Measurements from ENCODE around the gene CASS4.

CASS4 gene

GRCh38 chr20:56411759-56412472 lies at the start of gene CASS4:
Gene CASS4 (plus strand): TSS chr20:56412260. CDS start chr20:56412459, 199 bp downstream.
- Histone ChIP-seq H3K4me3 (ENCODE audit: low read length) (no peak within 1 kb of the TSS), H3K36me3 (ENCODE audit: control insufficient read depth, insufficient read depth, low read length) (peaks cover 4% of the 10 kb centered on the region; the same call in 1 of the 2 replicates), H3K9me3 (ENCODE audit: control insufficient read depth, insufficient read depth, low read length) (no peaks in the 10 kb centered on the region), H3K27ac (ENCODE audit: low read length) (no peak within 1 kb of the TSS), H3K4me1 (ENCODE audit: control insufficient read depth, insufficient read depth, low read length) (no peaks in the 10 kb centered on the region), H3K27me3 (ENCODE audit: control insufficient read depth, insufficient read depth, low read length) (no peaks in the 10 kb centered on the region)
- DNase-seq (ENCODE audit: low read depth, low spot score): no peak
- WGBS (ENCODE audit: insufficient coverage, insufficient read length): no CpG with 5 or more reads among the region's 10 CpGs

- DNase-seq (ENCODE audit: low read depth, low spot score): no peak
- no CpG with 5 or more reads among the region's 8 CpGs for whole genome bisulfite sequencing (ENCODE audit: insufficient coverage, insufficient read length)
- no peak overlapping the region for H3K4me3 ChIP-seq (ENCODE audit: low read length)
Observed at GRCh38 chr20:56362833-56363413, 49.1 kb upstream of the CASS4 start.

DNA sequence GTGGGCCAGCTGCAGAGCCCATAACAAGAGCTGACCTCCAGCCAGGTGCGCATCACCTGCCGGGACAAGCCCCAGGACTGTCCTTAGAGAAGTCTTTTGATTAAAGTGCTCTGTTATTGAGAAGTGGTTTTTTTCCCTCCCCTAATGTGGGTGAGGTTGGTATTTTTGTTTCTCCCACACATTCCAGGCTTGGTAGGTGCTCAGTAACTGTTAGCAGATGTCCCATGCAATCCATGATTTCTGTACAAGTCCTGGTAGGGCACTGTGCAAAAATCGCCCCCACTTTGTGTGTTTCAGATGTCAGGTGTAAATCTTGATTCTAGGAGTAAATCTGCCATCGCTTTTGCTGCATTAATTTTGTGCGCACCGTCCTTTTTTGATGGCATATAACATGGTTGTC lies 48.6 kb upstream of the CASS4 start:
- H3K4me1 ChIP-seq (ENCODE audit: control insufficient read depth, insufficient read depth, low read length): peaks cover 4% of the 10 kb centered on the region; the same call in 1 of the 2 replicates
- H3K36me3 ChIP-seq (ENCODE audit: control insufficient read depth, insufficient read depth, low read length): no peaks in the 10 kb centered on the region
- DNase-seq (ENCODE audit: low read depth, low spot score): no peak
- H3K9me3 ChIP-seq (ENCODE audit: control insufficient read depth, insufficient read depth, low read length): no peaks in the 10 kb centered on the region
- WGBS (ENCODE audit: insufficient coverage, insufficient read length): no CpG with 5 or more reads among the region's 6 CpGs
- H3K4me3 ChIP-seq (ENCODE audit: low read length): no peak overlapping the region
- H3K27me3 ChIP-seq (ENCODE audit: control insufficient read depth, insufficient read depth, low read length): no peaks in the 10 kb centered on the region
- H3K27ac ChIP-seq (ENCODE audit: low read length): no peak overlapping the region

More at GRCh38 chr20:56362833-56363413, 49.1 kb upstream of the CASS4 start:
- H3K27ac ChIP-seq (ENCODE audit: low read length): no peak overlapping the region
- H3K9me3 ChIP-seq (ENCODE audit: control insufficient read depth, insufficient read depth, low read length): no peaks in the 10 kb centered on the region
- H3K4me1 ChIP-seq (ENCODE audit: control insufficient read depth, insufficient read depth, low read length): peaks cover 4% of the 10 kb centered on the region; the same call in 1 of the 2 replicates
- no peaks in the 10 kb centered on the region for H3K27me3 ChIP-seq (ENCODE audit: control insufficient read depth, insufficient read depth, low read length)
- no peaks in the 10 kb centered on the region for H3K36me3 ChIP-seq (ENCODE audit: control insufficient read depth, insufficient read depth, low read length)

GRCh38 chr20:56368351-56369134 lies 43.5 kb upstream of the CASS4 start:
- no CpG with 5 or more reads among the region's 6 CpGs for WGBS (ENCODE audit: insufficient coverage, insufficient read length)
- Histone ChIP-seq H3K9me3 (ENCODE audit: control insufficient read depth, insufficient read depth, low read length) (no peaks in the 10 kb centered on the region), H3K27ac (ENCODE audit: low read length) (no peak overlapping the region), H3K27me3 (ENCODE audit: control insufficient read depth, insufficient read depth, low read length) (no peaks in the 10 kb centered on the region), H3K36me3 (ENCODE audit: control insufficient read depth, insufficient read depth, low read length) (peaks cover 18% of the 10 kb centered on the region), H3K4me3 (ENCODE audit: low read length) (no peak overlapping the region), H3K4me1 (ENCODE audit: control insufficient read depth, insufficient read depth, low read length) (no peaks in the 10 kb centered on the region)
- no peak for DNase-seq (ENCODE audit: low read depth, low spot score)

DNA sequence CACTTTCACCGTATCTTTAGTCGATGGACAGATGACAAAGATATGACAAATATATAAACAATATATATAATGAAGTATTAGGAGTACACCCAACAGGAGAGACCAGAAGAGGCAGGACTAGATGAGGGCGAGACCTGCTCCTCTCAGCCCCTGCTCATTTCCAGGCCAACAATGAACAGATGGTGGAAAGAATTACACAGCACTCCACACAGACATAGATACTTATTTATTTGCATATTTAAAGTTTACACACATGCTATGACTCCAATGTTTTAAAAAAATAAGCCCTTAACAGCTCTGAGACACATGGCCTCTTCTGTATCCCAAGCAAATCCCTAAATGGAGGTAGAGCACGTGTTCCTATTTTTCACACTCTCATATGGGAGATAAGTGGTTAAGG lies 42.9 kb upstream of the CASS4 start:
- no peaks in the 10 kb centered on the region for H3K27me3 ChIP-seq (ENCODE audit: control insufficient read depth, insufficient read depth, low read length)
- no peak for DNase-seq (ENCODE audit: low read depth, low spot score)
- H3K27ac ChIP-seq (ENCODE audit: low read length): no peak overlapping the region
- no CpG with 5 or more reads among the region's 4 CpGs for WGBS (ENCODE audit: insufficient coverage, insufficient read length)
- no peaks in the 10 kb centered on the region for H3K9me3 ChIP-seq (ENCODE audit: control insufficient read depth, insufficient read depth, low read length)
- H3K4me1 ChIP-seq (ENCODE audit: control insufficient read depth, insufficient read depth, low read length): no peaks in the 10 kb centered on the region
- peaks cover 21% of the 10 kb centered on the region for H3K36me3 ChIP-seq (ENCODE audit: control insufficient read depth, insufficient read depth, low read length)
- H3K4me3 ChIP-seq (ENCODE audit: low read length): no peak overlapping the region

GRCh38 chr20:56371977-56372376 lies 40.1 kb upstream of the CASS4 start:
- Histone ChIP-seq H3K36me3 (ENCODE audit: control insufficient read depth, insufficient read depth, low read length) (peaks cover 25% of the 10 kb centered on the region), H3K9me3 (ENCODE audit: control insufficient read depth, insufficient read depth, low read length) (no peaks in the 10 kb centered on the region), H3K4me3 (ENCODE audit: low read length) (no peak overlapping the region), H3K27ac (ENCODE audit: low read length) (no peak overlapping the region), H3K4me1 (ENCODE audit: control insufficient read depth, insufficient read depth, low read length) (no peaks in the 10 kb centered on the region), H3K27me3 (ENCODE audit: control insufficient read depth, insufficient read depth, low read length) (no peaks in the 10 kb centered on the region)
- no peak for DNase-seq (ENCODE audit: low read depth, low spot score)
- WGBS (ENCODE audit: insufficient coverage, insufficient read length): no CpG with 5 or more reads among the region's 11 CpGs

GRCh38 chr20:56372850-56373249 lies 39.2 kb upstream of the CASS4 start:
- Histone ChIP-seq H3K27me3 (ENCODE audit: control insufficient read depth, insufficient read depth, low read length) (no peaks in the 10 kb centered on the region), H3K4me1 (ENCODE audit: control insufficient read depth, insufficient read depth, low read length) (no peaks in the 10 kb centered on the region), H3K4me3 (ENCODE audit: low read length) (no peak overlapping the region), H3K27ac (ENCODE audit: low read length) (no peak overlapping the region), H3K9me3 (ENCODE audit: control insufficient read depth, insufficient read depth, low read length) (no peaks in the 10 kb centered on the region), H3K36me3 (ENCODE audit: control insufficient read depth, insufficient read depth, low read length) (peaks cover 25% of the 10 kb centered on the region)
- DNase-seq (ENCODE audit: low read depth, low spot score): no peak
- WGBS (ENCODE audit: insufficient coverage, insufficient read length): no CpG with 5 or more reads among the region's 1 CpG

GRCh38 chr20:56373942-56374341 lies 38.1 kb upstream of the CASS4 start:
- no peaks in the 10 kb centered on the region for H3K4me1 ChIP-seq (ENCODE audit: control insufficient read depth, insufficient read depth, low read length)
- H3K27ac ChIP-seq (ENCODE audit: low read length): no peak overlapping the region

DNA sequence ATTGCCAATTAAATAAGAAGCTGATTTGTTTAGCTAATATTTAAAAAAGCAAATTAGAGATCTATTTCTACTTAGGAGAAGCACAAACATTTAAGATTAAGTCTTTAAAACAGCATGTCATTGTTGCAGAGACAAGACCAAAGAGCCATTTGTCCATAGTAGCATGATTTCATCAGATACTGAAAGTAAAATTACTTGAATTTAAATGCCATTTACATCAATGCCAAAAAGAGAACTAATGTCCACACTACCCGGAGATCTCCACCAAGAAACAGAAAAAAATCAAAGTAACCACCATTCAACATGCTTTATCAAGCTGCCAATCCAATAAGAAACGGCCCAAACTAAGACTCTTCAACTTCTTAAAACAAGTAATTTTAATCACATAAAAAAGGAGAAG lies 35.7 kb upstream of the CASS4 start:
- Histone ChIP-seq H3K4me3 (ENCODE audit: low read length) (no peak overlapping the region), H3K36me3 (ENCODE audit: control insufficient read depth, insufficient read depth, low read length) (peaks cover 17% of the 10 kb centered on the region), H3K9me3 (ENCODE audit: control insufficient read depth, insufficient read depth, low read length) (no peaks in the 10 kb centered on the region), H3K27ac (ENCODE audit: low read length) (no peak overlapping the region), H3K27me3 (ENCODE audit: control insufficient read depth, insufficient read depth, low read length) (no peaks in the 10 kb centered on the region), H3K4me1 (ENCODE audit: control insufficient read depth, insufficient read depth, low read length) (no peaks in the 10 kb centered on the region)
- no CpG with 5 or more reads among the region's 2 CpGs for WGBS (ENCODE audit: insufficient coverage, insufficient read length)
- no peak for DNase-seq (ENCODE audit: low read depth, low spot score)

More at GRCh38 chr20:56373942-56374341, 38.1 kb upstream of the CASS4 start:
- peaks cover 25% of the 10 kb centered on the region for H3K36me3 ChIP-seq (ENCODE audit: control insufficient read depth, insufficient read depth, low read length)
- no peak overlapping the region for H3K4me3 ChIP-seq (ENCODE audit: low read length)
- no peaks in the 10 kb centered on the region for H3K27me3 ChIP-seq (ENCODE audit: control insufficient read depth, insufficient read depth, low read length)
- no peak for DNase-seq (ENCODE audit: low read depth, low spot score)
- no CpG with 5 or more reads among the region's 1 CpG for WGBS (ENCODE audit: insufficient coverage, insufficient read length)
- no peaks in the 10 kb centered on the region for H3K9me3 ChIP-seq (ENCODE audit: control insufficient read depth, insufficient read depth, low read length)

- DNase-seq (ENCODE audit: low read depth, low spot score): no peak
- H3K36me3 ChIP-seq (ENCODE audit: control insufficient read depth, insufficient read depth, low read length): peaks cover 20% of the 10 kb centered on the region
- no peaks in the 10 kb centered on the region for H3K9me3 ChIP-seq (ENCODE audit: control insufficient read depth, insufficient read depth, low read length)
- no peak overlapping the region for H3K4me3 ChIP-seq (ENCODE audit: low read length)
- H3K27me3 ChIP-seq (ENCODE audit: control insufficient read depth, insufficient read depth, low read length): no peaks in the 10 kb centered on the region
- H3K4me1 ChIP-seq (ENCODE audit: control insufficient read depth, insufficient read depth, low read length): no peaks in the 10 kb centered on the region
- H3K27ac ChIP-seq (ENCODE audit: low read length): no peak overlapping the region
- no CpG with 5 or more reads among the region's 3 CpGs for WGBS (ENCODE audit: insufficient coverage, insufficient read length)
Observed at GRCh38 chr20:56378386-56378785, 33.7 kb upstream of the CASS4 start.

Measured in iPS DF 6.9 (cell line).